ACC112 (cell line): Measurements from ENCODE around the gene MPP7.

Experiments used
- H2AFZ ChIP-seq: fragments of 200-600 bp; sonication (generic); one replicate; pipeline ENCODE4 v1.6.0; 2017; ENCODE audit warnings: antibody characterized with exemption, low read length; ENCODE audit not compliant: unreplicated experiment
- H3K27ac ChIP-seq: fragments of 200-600 bp; sonication (generic); 2 replicates; pipeline ENCODE4 v1.5.1; 2014; ENCODE audit warnings: low read depth, mild to moderate bottlenecking, antibody characterized with exemption, low read length, moderate library complexity
- H3K27me3 ChIP-seq: fragments of 200-600 bp; sonication (generic); 2 replicates; pipeline ENCODE4 v1.6.1; 2014; ENCODE audit warnings: mild to moderate bottlenecking, antibody characterized with exemption, low read length, moderate library complexity, mixed read lengths; ENCODE audit not compliant: insufficient read depth
- H3K36me3 ChIP-seq: fragments of 200-600 bp; sonication (generic); 2 replicates; pipeline ENCODE4 v1.6.1; 2016; ENCODE audit warnings: mild to moderate bottlenecking, antibody characterized with exemption, low read length, moderate library complexity, mixed read lengths; ENCODE audit not compliant: insufficient read depth
- H3K4me1 ChIP-seq: fragments of 200-600 bp; sonication (generic); one replicate; pipeline ENCODE4 v1.6.1; 2016; ENCODE audit warnings: low read length, mixed read lengths; ENCODE audit not compliant: insufficient read depth, unreplicated experiment, control insufficient read depth
- H3K4me3 ChIP-seq: fragments of 200-600 bp; sonication (generic); 2 replicates; pipeline ENCODE4 v1.5.1; 2014; ENCODE audit warnings: mild to moderate bottlenecking, low read depth, low read length
- H3K79me2 ChIP-seq: fragments of 200-600 bp; sonication (generic); one replicate; pipeline ENCODE4 v1.6.0; 2016; ENCODE audit warnings: low read length; ENCODE audit not compliant: control insufficient read depth, unreplicated experiment, insufficient read depth

MPP7 gene

GRCh38 chr10:28274475-28274874, 28.4 kb downstream of the MPP7 start:
- Histone ChIP-seq H2AFZ (no peak overlapping the region), H3K27ac (no peak overlapping the region), H3K36me3 (no peaks in the 10 kb centered on the region), H3K4me1 (no peaks in the 10 kb centered on the region), H3K79me2 (no peaks in the 10 kb centered on the region), H3K27me3 (0 out of 2 replicates have a peak, but pooled peaks cover 9% of the 10 kb centered on the region), H3K4me3 (no peak overlapping the region)

DNA sequence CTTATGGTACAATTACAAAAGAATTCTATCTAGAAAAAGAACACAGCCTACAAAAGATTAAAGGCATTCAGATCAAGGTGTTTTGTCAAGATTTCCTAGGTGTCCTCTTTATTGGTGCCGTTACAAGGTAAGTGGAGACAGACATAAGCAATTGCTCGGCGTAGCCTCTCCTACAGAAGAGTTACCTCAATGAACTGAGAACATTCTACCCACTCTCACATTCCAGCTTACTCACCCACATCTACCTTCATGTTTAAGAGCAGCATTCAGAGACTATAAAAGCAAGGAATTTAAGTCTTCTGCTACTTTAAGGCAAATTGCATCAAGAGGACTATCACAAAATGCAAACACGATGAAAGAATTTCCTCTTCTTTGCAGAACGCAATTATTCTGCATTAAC, 29.5 kb downstream of the MPP7 start:
- 0 out of 2 replicates have a peak, but pooled peaks cover 9% of the 10 kb centered on the region for H3K27me3 ChIP-seq
- H3K36me3 ChIP-seq = no peaks in the 10 kb centered on the region
- H3K4me1 ChIP-seq = no peaks in the 10 kb centered on the region
- H2AFZ ChIP-seq = no peak overlapping the region
- no peak overlapping the region for H3K27ac ChIP-seq
- H3K79me2 ChIP-seq = no peaks in the 10 kb centered on the region
- H3K4me3 ChIP-seq = no peak overlapping the region

DNA sequence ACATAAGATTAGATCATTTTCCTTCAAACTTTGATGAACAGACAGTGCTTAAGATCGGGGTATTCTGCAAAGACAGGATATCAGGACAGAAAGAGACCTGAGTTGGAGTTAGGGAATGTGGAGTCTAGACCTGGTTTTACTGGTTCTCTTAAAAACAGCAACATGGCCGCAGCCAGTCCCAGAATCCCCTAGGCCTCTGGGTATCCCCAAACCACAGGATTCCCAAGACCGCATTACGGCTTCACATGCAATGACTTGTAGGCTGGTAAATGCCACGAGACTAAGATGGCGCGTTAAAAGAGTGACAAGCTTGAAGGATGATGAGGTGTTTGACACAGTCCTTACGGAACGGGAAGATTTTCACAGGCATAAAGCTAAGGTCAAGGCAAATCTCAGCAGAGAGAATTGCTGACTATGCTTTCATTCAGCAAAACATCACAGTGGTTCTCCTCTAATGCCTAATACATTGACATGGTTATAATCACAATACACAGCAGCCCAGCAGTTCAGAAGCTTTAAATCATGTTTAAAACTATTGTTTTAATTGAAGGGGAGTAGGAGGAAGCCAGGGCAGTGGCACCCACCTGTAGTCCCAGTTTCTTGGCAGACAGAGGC, 32.9 kb downstream of the MPP7 start:
- Histone ChIP-seq H3K4me1 (no peaks in the 10 kb centered on the region), H3K36me3 (no peaks in the 10 kb centered on the region), H3K27ac (no peak overlapping the region), H3K79me2 (no peaks in the 10 kb centered on the region), H3K4me3 (no peak overlapping the region), H3K27me3 (0 out of 2 replicates have a peak, but pooled peaks cover 9% of the 10 kb centered on the region), H2AFZ (no peak overlapping the region)

DNA sequence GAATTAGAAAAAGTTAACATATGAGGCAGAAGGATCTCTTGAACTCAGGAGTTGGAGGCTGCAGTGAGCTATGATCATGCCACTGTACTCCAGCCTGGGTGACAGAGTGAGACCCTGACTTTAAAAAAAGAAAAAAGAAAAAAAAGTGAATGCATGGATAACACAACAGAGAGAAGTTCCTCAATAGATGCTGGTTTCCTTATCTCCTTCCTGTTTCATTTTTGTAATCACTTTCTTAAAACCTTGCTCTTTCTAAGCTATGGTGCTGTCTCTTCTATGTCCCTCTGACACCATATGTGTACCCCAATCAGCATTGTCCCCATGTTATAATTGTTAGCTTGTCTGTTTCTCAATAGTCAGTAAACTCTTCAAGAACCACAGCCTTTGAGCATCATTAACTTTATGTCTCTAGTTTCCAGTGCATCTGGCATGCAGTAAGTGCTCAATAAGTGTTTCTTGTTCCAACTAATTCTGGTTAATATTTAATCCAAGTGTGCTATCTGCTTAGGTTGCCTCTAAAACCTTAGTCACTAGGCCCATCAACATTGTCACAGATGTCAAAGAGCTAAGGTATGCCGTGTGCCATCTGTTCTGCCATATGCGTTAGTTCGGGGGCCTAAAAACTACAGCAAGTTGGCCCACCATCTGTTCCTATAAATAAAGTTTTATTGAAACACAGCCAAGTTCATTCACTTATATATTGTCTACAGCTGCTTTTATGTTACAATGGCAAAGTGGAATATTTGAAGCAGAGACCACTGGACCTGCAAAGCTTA, 36.2 kb downstream of the MPP7 start:
- H3K27ac ChIP-seq = no peak overlapping the region
- no peaks in the 10 kb centered on the region for H3K79me2 ChIP-seq
- no peak overlapping the region for H2AFZ ChIP-seq
- H3K4me3 ChIP-seq = no peak overlapping the region
- no peaks in the 10 kb centered on the region for H3K36me3 ChIP-seq
- 0 out of 2 replicates have a peak, but pooled peaks cover 9% of the 10 kb centered on the region for H3K27me3 ChIP-seq
- H3K4me1 ChIP-seq = no peaks in the 10 kb centered on the region

DNA sequence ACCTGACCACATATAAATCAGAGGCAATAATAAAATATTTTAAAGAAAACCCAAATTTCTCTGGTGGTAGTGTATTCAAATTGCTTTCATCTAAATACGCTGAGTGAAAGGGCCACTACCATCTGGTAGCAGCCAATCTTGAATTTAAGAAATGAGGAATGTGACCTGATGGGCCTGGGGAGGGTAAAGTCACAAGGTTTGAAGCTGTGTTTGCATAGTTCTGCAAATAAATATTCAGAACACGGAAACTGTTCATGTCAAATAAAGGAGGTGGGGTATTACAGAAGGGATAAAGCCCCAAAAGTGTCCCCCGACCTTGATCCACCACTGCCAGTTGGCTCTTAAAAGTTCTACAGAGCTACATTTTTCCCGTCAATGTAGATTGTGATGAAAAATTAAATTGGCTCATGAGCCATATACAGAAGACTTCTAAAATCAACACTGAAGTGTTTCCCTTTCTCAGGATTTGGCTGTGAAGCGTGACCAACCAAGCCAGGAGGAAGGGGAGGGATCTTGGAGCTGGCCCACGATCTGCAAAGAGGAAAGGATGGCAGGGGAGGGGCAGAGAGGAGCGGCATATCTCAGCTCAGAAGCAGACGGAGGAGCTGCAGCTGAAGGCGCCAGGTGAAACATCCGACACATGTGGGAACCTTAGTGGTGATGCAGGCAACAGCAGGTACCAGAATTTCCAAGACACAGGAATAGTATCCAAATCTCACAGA, 39.6 kb downstream of the MPP7 start:
- Histone ChIP-seq H3K4me1 (no peaks in the 10 kb centered on the region), H3K27me3 (no peaks in the 10 kb centered on the region), H2AFZ (no peak overlapping the region), H3K36me3 (no peaks in the 10 kb centered on the region), H3K27ac (no peak overlapping the region), H3K4me3 (no peak overlapping the region), H3K79me2 (no peaks in the 10 kb centered on the region)

DNA sequence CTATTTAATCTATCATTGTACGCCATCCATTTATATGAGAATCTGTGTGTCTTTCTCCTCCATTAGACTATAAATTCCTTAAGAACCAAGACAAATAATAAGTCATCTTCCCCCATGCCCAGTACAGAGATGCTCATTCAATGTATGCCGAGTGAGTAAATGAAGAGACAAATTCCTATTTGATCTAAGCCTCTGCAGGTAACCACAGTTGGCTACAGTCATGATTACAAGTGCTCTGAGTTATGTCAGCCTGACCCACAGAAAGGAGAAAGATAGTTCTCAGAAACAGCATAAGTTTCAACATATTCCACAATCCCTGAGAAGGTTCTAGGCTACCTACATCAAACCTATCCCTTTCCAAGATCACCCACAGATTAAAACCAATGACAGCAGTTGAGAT, 46.1 kb downstream of the MPP7 start:
- Histone ChIP-seq H3K4me1 (peaks cover 11% of the 10 kb centered on the region), H3K36me3 (no peaks in the 10 kb centered on the region), H3K4me3 (no peak overlapping the region), H3K27ac (no peak overlapping the region), H2AFZ (no peak overlapping the region), H3K79me2 (no peaks in the 10 kb centered on the region), H3K27me3 (no peaks in the 10 kb centered on the region)

- no peaks in the 10 kb centered on the region for H3K27me3 ChIP-seq
- H3K79me2 ChIP-seq = no peaks in the 10 kb centered on the region
- no peaks in the 10 kb centered on the region for H3K36me3 ChIP-seq
- peaks cover 11% of the 10 kb centered on the region for H3K4me1 ChIP-seq
- H3K4me3 ChIP-seq = no peak overlapping the region
- no peak overlapping the region for H3K27ac ChIP-seq
- H2AFZ ChIP-seq = no peak overlapping the region
These were observed 48.4 kb downstream of the MPP7 start for GRCh38 chr10:28254290-28254985.

DNA sequence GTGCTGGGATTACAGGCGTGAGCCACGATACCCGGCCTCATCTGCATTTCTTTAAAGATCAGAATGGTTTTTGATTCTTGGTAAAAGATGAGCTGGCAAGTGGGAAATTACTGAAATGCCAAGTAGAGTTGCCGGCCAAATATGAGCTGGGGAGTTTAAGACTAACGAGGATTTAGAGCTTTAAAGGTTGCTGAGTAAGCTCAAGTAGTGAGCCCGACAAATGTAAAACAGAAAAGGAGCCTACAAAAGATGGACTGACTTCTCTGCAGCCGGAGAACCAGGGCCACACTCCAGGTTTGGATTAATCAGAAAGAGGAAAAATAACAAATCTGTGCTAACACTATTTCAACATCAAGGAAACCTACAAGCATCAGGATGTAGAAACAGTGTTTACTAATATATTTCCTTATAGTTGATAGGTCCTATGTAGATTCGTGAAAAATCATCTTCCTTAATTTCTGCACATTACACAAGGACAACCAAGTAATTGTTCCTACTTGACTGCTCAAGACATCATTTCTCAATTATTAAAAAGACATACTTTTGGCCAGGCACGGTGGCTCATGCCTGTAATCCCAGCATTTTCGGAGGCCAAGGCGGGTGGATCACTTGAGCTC, 49.6 kb downstream of the MPP7 start:
- Histone ChIP-seq H3K4me3 (no peak overlapping the region), H3K4me1 (peaks cover 11% of the 10 kb centered on the region), H3K27me3 (no peaks in the 10 kb centered on the region), H3K27ac (no peak overlapping the region), H3K36me3 (no peaks in the 10 kb centered on the region), H2AFZ (no peak overlapping the region), H3K79me2 (no peaks in the 10 kb centered on the region)
